Lower leg skin (tissue), 3 donors: ENCODE data around the gene RAC3.

ENCODE experiments used
- POLR2A ChIP-seq, 2 donors: fragments of 450-650 bp; IDR thresholded peaks; one replicate each; pipeline ENCODE4 v1.6.1; 2016 to 2017; ENCODE audit warnings: antibody characterized with exemption in 2 of 2, mild to moderate bottlenecking in 1 of 2, moderate library complexity in 1 of 2
- TF ChIP-seq, protein P1 (sequence below), 3 donors: fragments of 450-650 bp; IDR thresholded peaks; one replicate each; pipeline ENCODE4 v1.5.1; 2016; ENCODE audit warnings: antibody characterized with exemption in 3 of 3, mild to moderate bottlenecking in 3 of 3, moderate library complexity in 2 of 3

GRCh38 chr17:82012640-82013295, 18.7 kb upstream of the RAC3 start:
- TF ChIP-seq POLR2A (IDR thresholded peaks at IDR 0.05) = no peak
- TF ChIP-seq, protein P1, sequence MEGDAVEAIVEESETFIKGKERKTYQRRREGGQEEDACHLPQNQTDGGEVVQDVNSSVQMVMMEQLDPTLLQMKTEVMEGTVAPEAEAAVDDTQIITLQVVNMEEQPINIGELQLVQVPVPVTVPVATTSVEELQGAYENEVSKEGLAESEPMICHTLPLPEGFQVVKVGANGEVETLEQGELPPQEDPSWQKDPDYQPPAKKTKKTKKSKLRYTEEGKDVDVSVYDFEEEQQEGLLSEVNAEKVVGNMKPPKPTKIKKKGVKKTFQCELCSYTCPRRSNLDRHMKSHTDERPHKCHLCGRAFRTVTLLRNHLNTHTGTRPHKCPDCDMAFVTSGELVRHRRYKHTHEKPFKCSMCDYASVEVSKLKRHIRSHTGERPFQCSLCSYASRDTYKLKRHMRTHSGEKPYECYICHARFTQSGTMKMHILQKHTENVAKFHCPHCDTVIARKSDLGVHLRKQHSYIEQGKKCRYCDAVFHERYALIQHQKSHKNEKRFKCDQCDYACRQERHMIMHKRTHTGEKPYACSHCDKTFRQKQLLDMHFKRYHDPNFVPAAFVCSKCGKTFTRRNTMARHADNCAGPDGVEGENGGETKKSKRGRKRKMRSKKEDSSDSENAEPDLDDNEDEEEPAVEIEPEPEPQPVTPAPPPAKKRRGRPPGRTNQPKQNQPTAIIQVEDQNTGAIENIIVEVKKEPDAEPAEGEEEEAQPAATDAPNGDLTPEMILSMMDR (IDR thresholded peaks at IDR 0.05) = no peak
